KMS-11 (cell line): Measurements from ENCODE around the gene MIX23.

Experiments
- H2AFZ ChIP-seq: fragments of 200-600 bp; sonication (generic); 2 replicates; pipeline ENCODE4 v1.6.1; 2016; ENCODE audit warnings: antibody characterized with exemption, mixed run types, low read depth
- H3K27ac ChIP-seq: fragments of 200-600 bp; sonication (generic); 2 replicates; pipeline ENCODE4 v1.6.1; 2016; ENCODE audit warnings: mild to moderate bottlenecking, mixed run types
- H3K27me3 ChIP-seq: fragments of 200-600 bp; sonication (generic); 2 replicates; pipeline ENCODE4 v1.6.1; 2017; ENCODE audit warnings: mild to moderate bottlenecking, low read depth, mixed run types, moderate library complexity; ENCODE audit not compliant: insufficient read depth
- H3K36me3 ChIP-seq: fragments of 200-600 bp; sonication (generic); 2 replicates; pipeline ENCODE4 v1.6.1; 2017; ENCODE audit warnings: mild to moderate bottlenecking, mixed run types; ENCODE audit not compliant: insufficient read depth
- H3K4me1 ChIP-seq: fragments of 200-600 bp; sonication (generic); 2 replicates; pipeline ENCODE4 v1.6.1; 2016; ENCODE audit warnings: mild to moderate bottlenecking, low read depth, mixed run types; ENCODE audit not compliant: poor library complexity, severe bottlenecking
- H3K4me2 ChIP-seq: fragments of 200-600 bp; sonication (generic); 2 replicates; pipeline ENCODE4 v1.7.0; 2016; ENCODE audit warnings: mild to moderate bottlenecking, mixed run types
- H3K4me3 ChIP-seq: fragments of 200-600 bp; sonication (generic); IDR thresholded peaks from 2 replicates; pipeline ENCODE4 v1.6.1; 2017; ENCODE audit warnings: low read depth, low read length, mixed read lengths; ENCODE audit not compliant: insufficient read depth
- H3K79me2 ChIP-seq: fragments of 200-600 bp; sonication (generic); 2 replicates; pipeline ENCODE4 v1.6.1; 2016; ENCODE audit warnings: low read depth, mixed run types; ENCODE audit not compliant: insufficient read depth
- H3K9ac ChIP-seq: fragments of 200-600 bp; sonication (generic); 2 replicates; pipeline ENCODE4 v1.6.1; 2016; ENCODE audit warnings: mild to moderate bottlenecking, mixed run types
- H4K20me1 ChIP-seq: fragments of 200-600 bp; sonication (generic); 2 replicates; pipeline ENCODE4 v1.6.1; 2016; ENCODE audit warnings: mild to moderate bottlenecking, mixed run types; ENCODE audit not compliant: insufficient read depth
- CTCF ChIP-seq: fragments of 200-600 bp; sonication (generic); conservative IDR thresholded peaks from 2 replicates; pipeline ENCODE4 v1.6.1; 2017; ENCODE audit warnings: low read depth, mild to moderate bottlenecking, antibody characterized with exemption, low read length, moderate library complexity, mixed read lengths

The MIX23 gene

DNA sequence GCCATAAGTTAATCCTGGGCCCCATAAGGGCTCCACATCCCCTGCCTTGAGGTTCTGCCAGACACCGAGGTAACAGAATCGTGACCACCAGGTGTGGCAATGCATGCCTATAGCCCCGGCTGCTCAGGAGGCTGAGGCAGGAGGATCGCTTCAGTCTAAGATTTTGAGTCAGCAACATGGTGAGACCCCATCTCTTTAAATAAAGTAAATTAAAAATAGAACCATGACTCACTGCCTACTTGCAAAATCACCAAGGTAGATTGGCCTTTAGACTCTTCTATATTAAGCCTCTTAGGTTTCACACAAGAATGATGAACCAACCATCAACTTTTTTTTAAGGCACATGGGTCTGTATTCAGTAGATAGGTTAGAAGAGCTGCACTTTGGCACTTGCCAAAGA lies 23.2 kb upstream of the MIX23 start:
- H3K27me3 ChIP-seq = no peaks in the 10 kb centered on the region
- no peak overlapping the region for H3K27ac ChIP-seq
- no peaks in the 10 kb centered on the region for H3K79me2 ChIP-seq
- H3K4me2 ChIP-seq = no peak overlapping the region
- no peak for TF ChIP-seq CTCF
- no peaks in the 10 kb centered on the region for H4K20me1 ChIP-seq
- H3K4me3 ChIP-seq = no peak overlapping the region
- H3K36me3 ChIP-seq = no peaks in the 10 kb centered on the region
- no peaks in the 10 kb centered on the region for H3K4me1 ChIP-seq
- H2AFZ ChIP-seq = no peak overlapping the region
- no peak overlapping the region for H3K9ac ChIP-seq

DNA sequence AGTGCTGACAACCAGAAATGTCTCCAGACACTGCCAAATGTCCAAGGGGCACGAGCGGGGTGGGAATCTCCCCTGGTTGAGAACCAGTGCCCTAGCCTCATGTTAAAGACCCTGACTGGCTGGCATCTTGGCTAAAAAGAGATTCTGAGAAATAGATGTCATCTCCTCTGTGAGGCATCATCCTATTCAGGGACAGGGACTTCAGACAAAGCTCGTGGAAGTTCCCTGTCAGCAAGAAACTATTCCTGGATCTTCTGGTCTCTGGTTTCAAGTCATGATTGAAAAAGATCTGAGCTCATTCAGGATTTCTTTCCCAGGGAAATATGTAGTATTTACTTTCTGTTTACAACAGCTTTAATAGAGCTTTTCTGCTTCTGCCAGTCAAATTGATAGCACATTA lies 22.0 kb upstream of the MIX23 start:
- H3K27ac ChIP-seq = no peak overlapping the region
- no peak overlapping the region for H2AFZ ChIP-seq
- H3K9ac ChIP-seq = no peak overlapping the region
- no peak overlapping the region for H3K4me2 ChIP-seq
- H3K4me1 ChIP-seq = no peaks in the 10 kb centered on the region
- H3K36me3 ChIP-seq = no peaks in the 10 kb centered on the region
- TF ChIP-seq CTCF = no peak
- H4K20me1 ChIP-seq = no peaks in the 10 kb centered on the region
- no peaks in the 10 kb centered on the region for H3K79me2 ChIP-seq
- H3K27me3 ChIP-seq = no peaks in the 10 kb centered on the region
- H3K4me3 ChIP-seq = no peak overlapping the region

GRCh38 chr3:122403489-122403888 lies 20.5 kb upstream of the MIX23 start:
- no peaks in the 10 kb centered on the region for H3K4me1 ChIP-seq
- no peaks in the 10 kb centered on the region for H3K79me2 ChIP-seq
- H3K4me3 ChIP-seq = no peak overlapping the region
- no peaks in the 10 kb centered on the region for H3K27me3 ChIP-seq
- no peak overlapping the region for H3K27ac ChIP-seq
- H3K4me2 ChIP-seq = no peak overlapping the region
- no peak overlapping the region for H2AFZ ChIP-seq
- no peak for TF ChIP-seq CTCF
- H3K36me3 ChIP-seq = no peaks in the 10 kb centered on the region
- no peak overlapping the region for H3K9ac ChIP-seq
- no peaks in the 10 kb centered on the region for H4K20me1 ChIP-seq

GRCh38 chr3:122398920-122399319 lies 15.9 kb upstream of the MIX23 start:
- TF ChIP-seq CTCF = no peak
- Histone ChIP-seq H3K4me2 (no peak overlapping the region), H3K4me3 (no peak overlapping the region), H3K27me3 (no peaks in the 10 kb centered on the region), H3K9ac (no peak overlapping the region), H2AFZ (no peak overlapping the region), H3K4me1 (no peaks in the 10 kb centered on the region), H3K27ac (no peak overlapping the region), H3K36me3 (no peaks in the 10 kb centered on the region), H3K79me2 (no peaks in the 10 kb centered on the region), H4K20me1 (no peaks in the 10 kb centered on the region)

DNA sequence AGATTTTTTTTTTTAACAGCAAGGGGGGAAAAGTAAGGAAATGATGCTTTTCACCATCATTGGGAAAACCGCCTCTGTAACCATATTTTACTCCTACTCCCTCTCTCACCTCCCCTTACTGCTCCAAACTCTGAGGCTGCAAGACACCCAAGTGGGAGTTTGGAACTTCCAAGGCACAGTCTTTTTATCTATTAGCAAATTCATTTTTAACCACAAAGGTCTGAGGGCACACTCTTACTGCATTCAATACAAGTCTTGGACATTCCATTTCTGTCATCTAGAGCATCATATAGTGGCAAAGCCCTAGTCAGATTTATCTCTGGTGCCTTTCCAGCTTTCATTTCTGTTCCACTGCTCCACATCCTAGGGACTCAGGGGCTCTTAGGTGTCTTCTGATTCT lies 14.2 kb upstream of the MIX23 start:
- TF ChIP-seq CTCF = no peak
- Histone ChIP-seq H3K27ac (no peak overlapping the region), H3K4me2 (no peak overlapping the region), H3K9ac (no peak overlapping the region), H2AFZ (no peak overlapping the region), H4K20me1 (no peaks in the 10 kb centered on the region), H3K79me2 (no peaks in the 10 kb centered on the region), H3K36me3 (no peaks in the 10 kb centered on the region), H3K4me3 (no peak overlapping the region), H3K4me1 (no peaks in the 10 kb centered on the region), H3K27me3 (no peaks in the 10 kb centered on the region)
